ENCODE data around the gene KRTAP9-7.
"Not testable (repeated sequence)": the region's sequence is repeated elsewhere in the genome, so short reads cannot be mapped to it uniquely, and the experiment has no call there.

Gene KRTAP9-7, protein sequence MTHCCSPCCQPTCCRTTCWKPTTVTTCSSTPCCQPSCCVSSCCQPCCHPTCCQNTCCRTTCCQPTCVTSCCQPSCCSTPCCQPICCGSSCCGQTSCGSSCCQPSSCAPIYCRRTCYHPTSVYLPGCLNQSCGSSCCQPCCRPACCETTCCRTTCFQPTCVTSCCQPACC

DNA sequence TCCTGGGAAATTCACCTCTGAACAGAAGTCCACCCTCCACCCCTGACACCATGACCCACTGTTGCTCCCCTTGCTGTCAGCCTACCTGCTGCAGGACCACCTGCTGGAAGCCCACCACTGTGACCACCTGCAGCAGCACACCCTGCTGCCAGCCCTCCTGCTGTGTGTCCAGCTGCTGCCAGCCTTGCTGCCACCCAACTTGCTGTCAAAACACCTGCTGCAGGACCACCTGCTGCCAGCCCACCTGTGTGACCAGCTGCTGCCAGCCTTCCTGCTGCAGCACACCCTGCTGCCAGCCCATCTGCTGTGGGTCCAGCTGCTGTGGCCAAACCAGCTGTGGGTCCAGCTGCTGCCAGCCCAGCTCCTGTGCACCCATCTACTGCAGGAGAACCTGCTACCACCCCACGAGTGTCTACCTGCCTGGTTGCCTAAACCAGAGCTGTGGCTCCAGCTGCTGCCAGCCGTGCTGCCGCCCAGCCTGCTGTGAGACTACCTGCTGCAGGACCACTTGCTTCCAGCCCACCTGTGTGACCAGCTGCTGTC, at the start of gene KRTAP9-7:
Gene KRTAP9-7, plus strand, starts transcription at position 51 of the 543 bp plus-strand sequence. Its CDS starts 0 bp downstream, at position 51.
- DNase-seq = not testable (repeated sequence)

DNA sequence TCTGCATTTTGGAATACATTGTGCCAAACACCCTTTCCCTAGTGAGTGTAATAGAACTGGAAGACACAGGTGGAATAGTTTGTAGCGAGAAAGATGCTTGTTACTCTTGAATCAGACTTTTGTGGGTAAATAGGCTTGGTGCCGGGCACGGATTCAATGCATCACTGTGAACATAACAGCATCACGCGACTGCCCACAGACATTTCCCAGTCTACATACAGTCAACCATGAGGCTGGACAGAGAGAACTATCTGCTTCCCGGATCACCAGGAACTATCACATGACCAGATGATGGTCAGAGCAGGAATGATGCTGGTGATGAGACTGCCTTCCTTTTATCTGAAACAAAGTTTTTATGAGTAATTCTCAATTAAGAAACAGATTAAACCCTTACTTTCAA, 49.4 kb upstream of the KRTAP9-7 start:
- DNase-seq = no peak

DNA sequence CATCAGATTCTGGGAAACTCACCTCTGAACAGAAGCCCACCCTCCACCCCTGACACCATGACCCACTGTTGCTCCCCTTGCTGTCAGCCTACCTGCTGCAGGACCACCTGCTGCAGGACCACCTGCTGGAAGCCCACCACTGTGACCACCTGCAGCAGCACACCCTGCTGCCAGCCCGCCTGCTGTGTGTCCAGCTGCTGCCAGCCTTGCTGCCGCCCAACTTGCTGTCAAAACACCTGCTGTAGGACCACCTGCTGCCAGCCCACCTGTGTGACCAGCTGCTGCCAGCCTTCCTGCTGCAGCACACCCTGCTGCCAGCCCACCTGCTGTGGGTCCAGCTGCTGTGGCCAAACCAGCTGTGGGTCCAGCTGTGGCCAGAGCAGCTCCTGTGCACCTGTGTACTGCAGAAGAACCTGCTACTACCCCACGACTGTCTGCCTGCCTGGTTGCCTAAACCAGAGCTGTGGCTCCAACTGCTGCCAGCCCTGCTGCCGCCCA, 48.9 kb upstream of the KRTAP9-7 start, which contains the start of gene KRTAP9-2:
Gene KRTAP9-2, plus strand, starts transcription at position 51 of the 498 bp plus-strand sequence. Its CDS starts 7 bp downstream, at position 58.
- DNase-seq = not testable (repeated sequence)

DNA sequence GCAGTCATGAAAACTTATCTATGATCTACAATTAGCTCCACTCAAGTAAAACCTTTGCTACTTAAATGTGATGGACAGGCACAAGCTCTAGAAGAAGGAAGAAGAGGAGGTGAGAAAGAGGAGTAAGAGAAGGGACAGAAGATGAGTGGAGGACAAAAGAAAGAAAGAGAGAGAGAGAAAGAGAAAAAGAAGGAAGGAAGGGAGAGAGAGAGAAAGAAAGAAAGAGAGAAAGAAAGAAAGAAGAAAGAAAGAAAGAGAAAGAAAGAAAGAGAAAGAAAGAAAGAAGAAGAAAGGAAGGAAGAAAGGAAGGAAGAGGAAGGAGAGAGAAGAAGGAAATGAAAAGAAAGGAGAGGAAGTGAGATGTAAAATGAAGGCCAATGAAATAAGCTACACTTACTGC, 45.4 kb upstream of the KRTAP9-7 start:
- no peak for DNase-seq

GRCh38 chr17:41231731-41232130, 43.8 kb upstream of the KRTAP9-7 start:
- DNase-seq = no peak

DNA sequence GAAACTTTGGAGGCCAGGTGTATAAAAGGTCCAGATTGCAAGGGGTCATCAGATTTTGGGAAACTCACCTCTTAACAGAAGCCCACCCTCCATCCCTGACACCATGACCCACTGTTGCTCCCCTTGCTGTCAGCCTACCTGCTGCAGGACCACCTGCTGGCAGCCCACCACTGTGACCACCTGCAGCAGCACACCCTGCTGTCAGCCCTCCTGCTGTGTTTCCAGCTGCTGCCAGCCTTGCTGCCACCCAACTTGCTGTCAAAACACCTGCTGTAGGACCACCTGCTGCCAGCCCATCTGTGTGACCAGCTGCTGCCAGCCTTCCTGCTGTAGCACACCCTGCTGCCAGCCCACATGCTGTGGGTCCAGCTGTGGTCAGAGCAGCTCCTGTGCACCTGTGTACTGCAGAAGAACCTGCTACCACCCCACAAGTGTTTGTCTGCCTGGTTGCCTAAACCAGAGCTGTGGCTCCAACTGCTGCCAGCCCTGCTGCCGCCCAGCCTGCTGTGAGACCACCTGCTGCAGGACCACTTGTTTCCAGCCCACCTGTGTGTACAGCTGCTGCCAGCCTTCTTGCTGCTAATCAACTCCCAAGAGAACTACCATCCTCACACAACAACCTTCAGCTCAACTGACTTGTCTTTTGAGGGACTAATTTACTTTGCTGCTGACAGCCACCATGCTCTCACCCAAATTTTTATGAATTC, 42.9 kb upstream of the KRTAP9-7 start, which contains the start of gene KRTAP9-3:
Gene KRTAP9-3, plus strand, starts transcription at position 51 of the 707 bp plus-strand sequence. Its CDS starts 53 bp downstream, at position 104.
- not testable (repeated sequence) for DNase-seq

GRCh38 chr17:41237116-41237515, 38.4 kb upstream of the KRTAP9-7 start:
- DNase-seq = not testable (repeated sequence)

- not testable (repeated sequence) for DNase-seq
Measured at GRCh38 chr17:41237949-41238437, 37.5 kb upstream of the KRTAP9-7 start, which contains the start of gene KRTAP9-8. TSS of gene KRTAP9-8 (plus strand) at chr17:41237999. CDS start at chr17:41238052, 53 bp downstream.

- DNase-seq = not testable (repeated sequence)
Measured at GRCh38 chr17:41246995-41247787, 28.3 kb upstream of the KRTAP9-7 start.

DNA sequence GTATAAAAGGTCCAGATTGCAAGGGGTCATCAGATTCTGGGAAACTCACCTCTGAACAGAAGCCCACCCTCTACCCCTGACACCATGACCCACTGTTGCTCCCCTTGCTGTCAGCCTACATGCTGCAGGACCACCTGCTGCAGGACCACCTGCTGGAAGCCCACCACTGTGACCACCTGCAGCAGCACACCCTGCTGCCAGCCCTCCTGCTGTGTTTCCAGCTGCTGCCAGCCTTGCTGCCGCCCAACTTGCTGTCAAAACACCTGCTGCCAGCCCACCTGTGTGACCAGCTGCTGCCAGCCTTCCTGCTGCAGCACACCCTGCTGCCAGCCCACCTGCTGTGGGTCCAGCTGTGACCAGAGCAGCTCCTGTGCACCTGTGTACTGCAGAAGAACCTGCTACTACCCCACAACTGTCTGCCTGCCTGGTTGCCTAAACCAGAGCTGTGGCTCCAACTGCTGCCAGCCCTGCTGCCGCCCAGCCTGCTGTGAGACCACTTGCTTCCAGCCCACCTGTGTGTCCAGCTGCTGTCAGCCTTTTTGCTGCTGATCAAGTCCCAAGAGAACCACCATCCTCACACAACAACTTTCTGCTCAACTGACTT, 25.8 kb upstream of the KRTAP9-7 start, which contains the start of gene KRTAP9-4:
Gene KRTAP9-4, plus strand, starts transcription at position 51 of the 604 bp plus-strand sequence. Its CDS starts 34 bp downstream, at position 85.
- DNase-seq = not testable (repeated sequence)

DNA sequence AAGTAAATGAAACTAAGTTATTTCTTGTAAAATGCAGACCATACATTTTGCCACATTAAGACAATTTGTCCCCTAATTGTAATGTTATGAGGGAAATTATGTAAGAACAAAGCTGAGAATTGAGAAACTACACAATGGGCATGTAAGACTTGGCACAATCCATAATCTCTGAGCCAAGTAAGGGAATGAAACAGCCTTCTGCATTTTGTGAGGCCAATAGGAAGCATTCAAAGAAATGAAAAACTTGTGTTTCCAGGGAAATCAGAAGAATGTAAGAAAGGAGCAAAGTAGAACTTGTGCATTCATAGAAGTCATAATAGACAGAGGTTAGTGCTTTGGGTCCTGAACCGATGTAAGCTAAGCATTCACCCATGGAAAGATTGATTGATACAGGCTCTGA, 24.2 kb upstream of the KRTAP9-7 start:
- no peak for DNase-seq

DNA sequence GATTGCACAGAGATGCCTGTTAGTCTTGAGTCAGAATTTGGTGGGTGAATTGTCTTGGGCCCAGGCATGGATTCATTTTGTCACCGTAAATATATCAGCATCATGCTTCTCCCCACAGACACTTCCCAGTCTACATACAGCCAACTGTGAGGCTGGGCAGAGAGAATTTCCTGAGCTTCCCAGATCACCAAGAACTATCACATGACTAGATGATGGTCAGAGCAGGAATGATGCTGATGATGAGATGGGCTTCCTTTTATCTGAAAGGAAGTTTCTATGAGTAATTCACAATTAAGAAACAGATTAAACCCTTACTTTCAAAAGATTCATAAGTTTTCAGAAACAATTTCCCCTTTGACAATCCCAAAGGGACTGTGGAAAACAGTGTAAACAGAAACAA, 20.6 kb upstream of the KRTAP9-7 start:
- DNase-seq = no peak

- not testable (repeated sequence) for DNase-seq
Measured at GRCh38 chr17:41255381-41256290, 19.9 kb upstream of the KRTAP9-7 start, which contains the start of gene KRTAP9-9. TSS of gene KRTAP9-9 (plus strand) at chr17:41255384.

GRCh38 chr17:41256291-41256685, 19.2 kb upstream of the KRTAP9-7 start:
- DNase-seq = no peak

GRCh38 chr17:41258406-41258805, 17.1 kb upstream of the KRTAP9-7 start:
- DNase-seq = no peak

GRCh38 chr17:41263212-41263611, 12.3 kb upstream of the KRTAP9-7 start:
- no peak for DNase-seq

GRCh38 chr17:41264599-41264998, 10.9 kb upstream of the KRTAP9-7 start:
- DNase-seq = no peak

DNA sequence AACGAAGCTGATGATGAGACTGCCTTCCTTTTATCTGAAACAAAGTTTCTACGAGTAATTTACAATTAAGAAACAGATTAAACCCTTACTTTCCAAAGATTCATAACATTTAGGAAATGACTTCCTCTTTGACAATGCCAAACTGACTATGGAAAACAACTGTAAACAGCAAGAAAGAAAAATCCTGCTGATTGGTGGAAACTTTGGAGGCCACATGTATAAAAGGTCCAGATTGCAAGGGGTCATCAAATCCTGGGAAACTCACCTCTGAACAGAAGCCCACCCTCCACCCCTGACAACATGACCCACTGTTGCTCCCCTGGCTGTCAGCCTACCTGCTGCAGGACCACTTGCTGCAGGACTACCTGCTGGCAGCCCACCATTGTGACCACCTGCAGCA, 10.4 kb upstream of the KRTAP9-7 start, which contains the start of gene KRTAP9-6:
Gene KRTAP9-6, plus strand, starts transcription at position 301 of the 400 bp plus-strand sequence. Its CDS starts 0 bp downstream, at position 301.
- no peak for DNase-seq

GRCh38 chr17:41267711-41268110, 7.8 kb upstream of the KRTAP9-7 start:
- no peak for DNase-seq

DNA sequence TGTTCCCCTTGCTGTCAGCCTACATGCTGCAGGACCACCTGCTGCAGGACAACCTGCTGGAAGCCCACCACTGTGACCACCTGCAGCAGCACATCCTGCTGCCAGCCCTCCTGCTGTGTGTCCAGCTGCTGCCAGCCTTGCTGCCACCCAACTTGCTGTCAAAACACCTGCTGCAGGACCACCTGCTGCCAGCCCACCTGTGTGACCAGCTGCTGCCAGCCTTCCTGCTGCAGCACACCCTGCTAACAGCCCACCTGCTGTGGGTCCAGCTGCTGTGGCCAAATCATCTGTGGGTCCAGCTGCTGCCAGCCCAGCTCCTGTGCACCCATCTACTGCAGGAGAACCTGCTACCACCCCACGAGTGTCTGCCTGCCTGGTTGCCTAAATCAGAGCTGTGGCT, 4.2 kb upstream of the KRTAP9-7 start:
- DNase-seq = not testable (repeated sequence)

DNA sequence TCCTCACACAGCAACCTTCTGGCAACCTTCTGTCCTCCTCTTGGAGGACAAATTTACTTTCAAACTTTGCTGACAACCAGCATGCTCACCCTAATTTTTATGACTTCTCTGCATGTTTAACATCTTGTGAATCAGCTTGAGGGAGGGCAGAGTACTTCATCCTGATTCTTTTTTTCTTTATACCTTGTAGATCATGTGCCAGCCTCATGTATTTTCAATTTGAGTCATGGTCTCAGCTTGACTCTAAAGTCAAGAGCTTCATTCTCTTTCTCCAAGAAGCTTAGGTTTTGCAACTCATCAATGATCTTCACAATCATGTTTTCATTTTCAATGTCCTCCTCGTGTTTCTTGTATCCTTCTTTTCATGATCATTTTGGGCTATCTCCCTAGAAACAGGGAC, 3.6 kb upstream of the KRTAP9-7 start:
- DNase-seq = no peak
